Measurements from ENCODE around the gene GPR161.

DNA sequence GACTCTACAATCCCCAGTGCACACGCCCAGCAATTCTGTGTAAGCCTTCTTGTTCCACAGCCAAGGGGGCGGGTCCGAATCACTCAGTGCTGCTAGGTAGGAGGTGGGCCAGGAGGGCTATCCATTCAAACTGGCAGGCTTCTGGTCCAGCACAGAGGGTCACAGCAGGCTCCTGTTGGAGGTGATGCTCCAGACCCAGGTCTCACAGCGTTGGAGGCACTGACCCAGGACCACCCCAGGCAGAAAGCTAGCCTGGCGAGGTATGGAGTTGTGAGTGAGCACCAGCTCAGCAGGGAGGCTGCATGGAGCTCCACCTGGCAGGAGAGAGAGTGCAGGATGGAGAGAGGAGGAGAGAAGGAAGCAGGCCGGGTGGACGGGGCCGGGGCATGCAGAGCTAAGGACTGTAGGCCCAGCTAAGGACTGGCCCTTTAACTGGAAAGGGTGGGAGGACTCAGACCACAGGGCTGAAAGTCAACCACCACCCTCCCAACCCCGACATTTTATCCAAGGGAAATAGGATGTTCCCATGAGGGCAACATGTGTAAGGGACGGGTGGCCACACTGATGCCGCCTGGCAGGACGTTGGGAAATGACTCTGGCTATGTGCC is 38.7 kb downstream of the GPR161 start:
- TF ChIP-seq, protein P1, sequence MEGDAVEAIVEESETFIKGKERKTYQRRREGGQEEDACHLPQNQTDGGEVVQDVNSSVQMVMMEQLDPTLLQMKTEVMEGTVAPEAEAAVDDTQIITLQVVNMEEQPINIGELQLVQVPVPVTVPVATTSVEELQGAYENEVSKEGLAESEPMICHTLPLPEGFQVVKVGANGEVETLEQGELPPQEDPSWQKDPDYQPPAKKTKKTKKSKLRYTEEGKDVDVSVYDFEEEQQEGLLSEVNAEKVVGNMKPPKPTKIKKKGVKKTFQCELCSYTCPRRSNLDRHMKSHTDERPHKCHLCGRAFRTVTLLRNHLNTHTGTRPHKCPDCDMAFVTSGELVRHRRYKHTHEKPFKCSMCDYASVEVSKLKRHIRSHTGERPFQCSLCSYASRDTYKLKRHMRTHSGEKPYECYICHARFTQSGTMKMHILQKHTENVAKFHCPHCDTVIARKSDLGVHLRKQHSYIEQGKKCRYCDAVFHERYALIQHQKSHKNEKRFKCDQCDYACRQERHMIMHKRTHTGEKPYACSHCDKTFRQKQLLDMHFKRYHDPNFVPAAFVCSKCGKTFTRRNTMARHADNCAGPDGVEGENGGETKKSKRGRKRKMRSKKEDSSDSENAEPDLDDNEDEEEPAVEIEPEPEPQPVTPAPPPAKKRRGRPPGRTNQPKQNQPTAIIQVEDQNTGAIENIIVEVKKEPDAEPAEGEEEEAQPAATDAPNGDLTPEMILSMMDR (conservative IDR thresholded peaks at IDR 0.05) = no peak
- no peak for TF ChIP-seq ZFX (IDR thresholded peaks at IDR 0.05)
